Measurements from ENCODE around the gene LRRC63. TPM values are rescaled to one million over a fixed set of nuclear protein-coding genes. Genes with fewer than 3 reads are reported as not detected.

Gene LRRC63
- total and polyA plus RNA-seq, 2 donors (not counting 3 experiments of a cell fraction or from before 2014, with no cell fraction given), result 0.04 TPM; not detected in 1

- no peak for DNase-seq (ENCODE audit: low read depth, low spot score)
- no peak overlapping the region for H3K27ac ChIP-seq (ENCODE audit: insufficient read depth, low read depth, low read length)
- no peaks in the 10 kb centered on the region for H3K36me3 ChIP-seq (ENCODE audit: control insufficient read depth in 2 of 2, extremely low read depth in 1 of 2, insufficient read depth in 2 of 2, low read length in 2 of 2)
- ChIA-PET CTCF (interaction anchor here (0.6 kb wide), 1 partner anchor 37 kb away, joined by 3 read pairs; no protein-coding TSS in a partner anchor), POLR2A (no interaction called here)
- H4K20me1 ChIP-seq (replicated peaks; ENCODE audit: control insufficient read depth, extremely low read depth, insufficient read depth, low read length), result no peaks in the 10 kb centered on the region
- no peak overlapping the region for H3K9ac ChIP-seq (replicated peaks; ENCODE audit: extremely low read depth, insufficient read depth, low read length)
- H3K9me1 ChIP-seq (replicated peaks; ENCODE audit: control insufficient read depth, extremely low read depth, insufficient read depth, low read length), result no peaks in the 10 kb centered on the region
- intact Hi-C loops (cut with micrococcal nuclease) (no loop called here), dilution Hi-C loops (cut with MboI; ENCODE audit: extremely low pct_ligation_motif_present, low sequenced_read_pairs) (no loop called here)
- no peak overlapping the region for H3K4me2 ChIP-seq (ENCODE audit: insufficient read depth, low read length)
- no peak for TF ChIP-seq GATA2 (IDR thresholded peaks at IDR 0.05; ENCODE audit: insufficient read depth, insufficient read length, low read depth, low read length)
- no peak for TF ChIP-seq MAX (IDR thresholded peaks at IDR 0.05; ENCODE audit: insufficient read depth, insufficient read length)
- TF ChIP-seq POLR2AphosphoS5 (IDR thresholded peaks at IDR 0.05; ENCODE audit: insufficient read depth, low read depth, low read length), result no peak
- TF ChIP-seq MYC (IDR thresholded peaks at IDR 0.05; ENCODE audit: low read depth, low read length), result no peak
- TF ChIP-seq FOS (IDR thresholded peaks at IDR 0.05; ENCODE audit: borderline replicate concordance, insufficient read depth, low read length), result no peak
- no peak for TF ChIP-seq EZH2 (IDR thresholded peaks at IDR 0.05; ENCODE audit: borderline replicate concordance, low read depth, low read length, severe bottlenecking)
- TF ChIP-seq, protein P1, sequence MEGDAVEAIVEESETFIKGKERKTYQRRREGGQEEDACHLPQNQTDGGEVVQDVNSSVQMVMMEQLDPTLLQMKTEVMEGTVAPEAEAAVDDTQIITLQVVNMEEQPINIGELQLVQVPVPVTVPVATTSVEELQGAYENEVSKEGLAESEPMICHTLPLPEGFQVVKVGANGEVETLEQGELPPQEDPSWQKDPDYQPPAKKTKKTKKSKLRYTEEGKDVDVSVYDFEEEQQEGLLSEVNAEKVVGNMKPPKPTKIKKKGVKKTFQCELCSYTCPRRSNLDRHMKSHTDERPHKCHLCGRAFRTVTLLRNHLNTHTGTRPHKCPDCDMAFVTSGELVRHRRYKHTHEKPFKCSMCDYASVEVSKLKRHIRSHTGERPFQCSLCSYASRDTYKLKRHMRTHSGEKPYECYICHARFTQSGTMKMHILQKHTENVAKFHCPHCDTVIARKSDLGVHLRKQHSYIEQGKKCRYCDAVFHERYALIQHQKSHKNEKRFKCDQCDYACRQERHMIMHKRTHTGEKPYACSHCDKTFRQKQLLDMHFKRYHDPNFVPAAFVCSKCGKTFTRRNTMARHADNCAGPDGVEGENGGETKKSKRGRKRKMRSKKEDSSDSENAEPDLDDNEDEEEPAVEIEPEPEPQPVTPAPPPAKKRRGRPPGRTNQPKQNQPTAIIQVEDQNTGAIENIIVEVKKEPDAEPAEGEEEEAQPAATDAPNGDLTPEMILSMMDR (IDR thresholded peaks at IDR 0.05; ENCODE audit: extremely low read depth in 1 of 2, insufficient read depth in 1 of 2, low read depth in 1 of 2, low read length in 2 of 2), result no peak
- TF ChIP-seq POLR2A (IDR thresholded peaks at IDR 0.05; ENCODE audit: low read depth, low read length), result no peak
- TF ChIP-seq JUN (IDR thresholded peaks at IDR 0.05; ENCODE audit: borderline replicate concordance, insufficient read depth, insufficient read length, low read depth), result no peak
- H3K9me3 ChIP-seq (replicated peaks; ENCODE audit: control insufficient read depth, insufficient read depth, low read length), result no peaks in the 10 kb centered on the region
- no TSS peak for BruUV-seq (replicated peaks)
- no peaks in the 10 kb centered on the region for H3K4me1 ChIP-seq (ENCODE audit: control insufficient read depth, extremely low read depth, insufficient read depth, low read length)
- no peak overlapping the region for H3K4me3 ChIP-seq (replicated peaks in 1 of 3; ENCODE audit: insufficient read depth in 1 of 3, low read depth in 1 of 3, low read length in 3 of 3)
- H3K79me2 ChIP-seq (ENCODE audit: control insufficient read depth, insufficient read depth, low read length), result no peaks in the 10 kb centered on the region
- no peaks in the 10 kb centered on the region for H3K27me3 ChIP-seq (ENCODE audit: control insufficient read depth in 2 of 2, insufficient read depth in 2 of 2, low read length in 2 of 2)
- FAIRE-seq, result no peak
- H2AFZ ChIP-seq (ENCODE audit: low read depth, low read length), result no peak overlapping the region
Measured at GRCh38 chr13:46198696-46199193, 13.0 kb upstream of the LRRC63 start.
